Liver (tissue), 9 donors: ENCODE data around the gene CELA1. TPM values are rescaled to one million over a fixed set of nuclear protein-coding genes. Genes with fewer than 3 reads are reported as not detected.

Experiments
- DNase-seq: peaks from one replicate; pipeline ENCODE4 v3.0.0-alpha.2; 2017; ENCODE audit warnings: low spot score
- H3K27ac ChIP-seq, 2 donors: one replicate each; pipeline ENCODE4 v1.7.0; 2013; ENCODE audit warnings: inconsistent platforms in 2 of 2, low read length in 2 of 2, control low read depth in 1 of 2, low read depth in 1 of 2, mild to moderate bottlenecking in 1 of 2
- H3K27me3 ChIP-seq, 4 donors: one replicate each; pipeline versions ENCODE4 v1.6.1 to v1.7.0; 2013; ENCODE audit warnings: low read length in 3 of 4, inconsistent platforms in 1 of 4, mild to moderate bottlenecking in 1 of 4, moderate library complexity in 1 of 4; ENCODE audit not compliant: control insufficient read depth in 4 of 4, insufficient read depth in 4 of 4
- H3K36me3 ChIP-seq, 4 donors: one replicate each; pipeline versions ENCODE4 v1.6.1 to v1.7.0; 2013; ENCODE audit warnings: low read length in 3 of 4, mild to moderate bottlenecking in 3 of 4, low read depth in 1 of 4, moderate library complexity in 1 of 4; ENCODE audit not compliant: control insufficient read depth in 4 of 4, insufficient read depth in 3 of 4
- H3K4me1 ChIP-seq, 4 donors: one replicate each; pipeline versions ENCODE4 v1.6.1 to v1.7.0; 2013; ENCODE audit warnings: low read length in 3 of 4, mild to moderate bottlenecking in 3 of 4, moderate library complexity in 1 of 4; ENCODE audit not compliant: control insufficient read depth in 4 of 4, insufficient read depth in 4 of 4
- H3K4me3 ChIP-seq, 3 donors: one replicate each; pipeline versions ENCODE4 v1.6.1 to v1.7.0; 2013; ENCODE audit warnings: low read length in 3 of 3, control low read depth in 1 of 3, low read depth in 1 of 3, mild to moderate bottlenecking in 1 of 3
- H3K9ac ChIP-seq, 2 donors: one replicate each; pipeline ENCODE4 v1.7.0; 2013; ENCODE audit warnings: low read length in 2 of 2, mild to moderate bottlenecking in 2 of 2, moderate library complexity in 2 of 2, control low read depth in 1 of 2, low read depth in 1 of 2
- H3K9me3 ChIP-seq, 4 donors: one replicate each; pipeline versions ENCODE4 v1.6.1 to v1.7.0; 2013; ENCODE audit warnings: low read length in 3 of 4; ENCODE audit not compliant: control insufficient read depth in 4 of 4
- ATF3 ChIP-seq: IDR thresholded peaks from 2 replicates; pipeline ENCODE4 v1.6.1; 2016; ENCODE audit warnings: antibody characterized with exemption
- CTCF ChIP-seq: fragments of 150-350 bp; IDR thresholded peaks from 2 replicates; pipeline ENCODE4 v1.5.1; 2017; ENCODE audit warnings: improper control_type of control experiment, low read depth, low read length; ENCODE audit not compliant: missing input control
- EGR1 ChIP-seq, 2 donors: IDR thresholded peaks; 2 replicates each; pipeline ENCODE4 v1.6.1; 2016 to 2018; ENCODE audit warnings: antibody characterized with exemption in 2 of 2, low read depth in 2 of 2
- FOXA1 ChIP-seq: IDR thresholded peaks from 2 replicates; pipeline ENCODE4 v1.6.1; 2016; ENCODE audit warnings: antibody characterized with exemption
- FOXA2 ChIP-seq: IDR thresholded peaks from 2 replicates; pipeline ENCODE4 v1.6.1; 2016; ENCODE audit warnings: antibody characterized with exemption
- GABPA ChIP-seq, 2 donors: IDR thresholded peaks in 1 of 2; conservative IDR thresholded peaks in 1 of 2; 2 replicates each; pipeline ENCODE4 v1.6.1; 2016; ENCODE audit warnings: antibody characterized with exemption in 2 of 2, mild to moderate bottlenecking in 1 of 2, moderate library complexity in 1 of 2
- HNF4A ChIP-seq, 2 donors: conservative IDR thresholded peaks; 2 replicates each; pipeline ENCODE4 v1.6.1; 2016; ENCODE audit warnings: antibody characterized with exemption in 2 of 2, mild to moderate bottlenecking in 2 of 2
- HNF4G ChIP-seq: IDR thresholded peaks from 2 replicates; pipeline ENCODE4 v1.6.1; 2016; ENCODE audit warnings: antibody characterized with exemption
- JUND ChIP-seq, 2 donors: IDR thresholded peaks; 2 replicates each; pipeline ENCODE4 v1.6.1; 2016; ENCODE audit warnings: antibody characterized with exemption in 2 of 2
- MAX ChIP-seq: IDR thresholded peaks from 2 replicates; pipeline ENCODE4 v1.6.1; 2016; ENCODE audit warnings: antibody characterized with exemption
- NR2F2 ChIP-seq: IDR thresholded peaks from 2 replicates; pipeline ENCODE4 v1.6.1; 2016; ENCODE audit warnings: antibody characterized with exemption
- RAD21 ChIP-seq, 2 donors: IDR thresholded peaks; 2 replicates each; pipeline ENCODE4 v1.6.1; 2016; ENCODE audit warnings: antibody characterized with exemption in 2 of 2, mild to moderate bottlenecking in 2 of 2
- REST ChIP-seq: IDR thresholded peaks from 2 replicates; pipeline ENCODE4 v1.6.1; 2016; ENCODE audit warnings: antibody characterized with exemption, mild to moderate bottlenecking
- RXRA ChIP-seq, 2 donors: IDR thresholded peaks; 2 replicates each; pipeline ENCODE4 v1.6.1; 2017 to 2018; ENCODE audit warnings: antibody characterized with exemption in 2 of 2, mild to moderate bottlenecking in 1 of 2
- SP1 ChIP-seq: IDR thresholded peaks from 2 replicates; pipeline ENCODE4 v1.6.1; 2018; ENCODE audit warnings: antibody characterized with exemption, mild to moderate bottlenecking
- TAF1 ChIP-seq: conservative IDR thresholded peaks from 2 replicates; pipeline ENCODE4 v1.6.1; 2016; ENCODE audit warnings: antibody characterized with exemption, mild to moderate bottlenecking
- YY1 ChIP-seq: IDR thresholded peaks from 2 replicates; pipeline ENCODE4 v1.6.1; 2016; ENCODE audit warnings: antibody characterized with exemption, mild to moderate bottlenecking
- ZBTB33 ChIP-seq: IDR thresholded peaks from 2 replicates; pipeline ENCODE4 v1.6.1; 2016; ENCODE audit warnings: antibody characterized with exemption
- WGBS: extraction: QIAGEN DNeasy Blood & Tissue Kit; methylation state at CpG from one replicate; pipeline ENCODE4 v1.1.7; 2013; 5-methylcytosine and 5-hydroxymethylcytosine counted together
- polyA plus RNA-seq, 2 donors: library from polyadenylated mRNA; stranded (reverse) in 1 of 2; unstranded in 1 of 2; fragments of 200-250 nt in 1 of 2; fragments of >200 nt in 1 of 2; fragmentation: Nextera tagmentation in 1 of 2; extraction: Ambion mirVana in 1 of 2; gene quantifications; one replicate each; pipeline versions ENCODE4 v1.2.1 to v1.2.3, GENCODE V29; 2013 to 2015
- total RNA-seq, 2 donors: library from RNA; depleted of rRNA; stranded (reverse); fragments of >200 nt; gene quantifications; one replicate each; pipeline ENCODE4 v1.2.3, GENCODE V29; 2014
- donor health status: healthy.
- donor health status: healthy.
- donor health status: healthy.
- donor health status: healthy.
- donor health status: healthy.

Gene CELA1
- total and polyA plus RNA-seq, 4 donors = not detected

- 88% methylated on average over 3 of the region's 3 CpGs for WGBS
- peaks cover 0 to 11% (median 4%) of the 10 kb centered on the region in 4 donors for H3K4me1 ChIP-seq
- H3K4me3 ChIP-seq = no peak overlapping the region
- no peak overlapping the region for H3K27ac ChIP-seq
- H3K27me3 ChIP-seq = no peaks in the 10 kb centered on the region
- H3K36me3 ChIP-seq = no peaks in the 10 kb centered on the region
- TF ChIP-seq NR2F2 (no peak), GABPA (IDR thresholded peaks at IDR 0.05 in 1 of 2, conservative IDR thresholded peaks at IDR 0.05 in 1 of 2) (no peak), RAD21 (IDR thresholded peaks at IDR 0.05) (no peak), YY1 (no peak), REST (no peak), CTCF (no peak), FOXA2 (no peak), HNF4G (no peak), RXRA (IDR thresholded peaks at IDR 0.05) (no peak), JUND (IDR thresholded peaks at IDR 0.05) (no peak), ATF3 (no peak), ZBTB33 (no peak), EGR1 (IDR thresholded peaks at IDR 0.05; ENCODE audit: low read depth in 2 of 2) (no peak), SP1 (no peak), HNF4A (conservative IDR thresholded peaks at IDR 0.05) (no peak), MAX (no peak), TAF1 (no peak), FOXA1 (no peak)
- H3K9me3 ChIP-seq = no peaks in the 10 kb centered on the region
- DNase-seq = no peak
- H3K9ac ChIP-seq = no peak overlapping the region
Measured at GRCh38 chr12:51373187-51373586, 26.7 kb upstream of the CELA1 start.
